Activated CD4-positive, CD25-positive, alpha-beta regulatory T cell treated with anti-CD3 and anti-CD28 coated beads, Interleukin-2, amount 50 U/mL, for 24 hours (primary cell): ENCODE data around the gene DIPK1C.

Experiments
- ATAC-seq, 2 donors: fragments of 150-1000 bp; cut with Tn5 transposase; one replicate each; pipeline ENCODE4 v1.10.0; 2021; ENCODE audit warnings: mild to moderate bottlenecking in 1 of 2, moderate library complexity in 1 of 2

DIPK1C gene

DNA sequence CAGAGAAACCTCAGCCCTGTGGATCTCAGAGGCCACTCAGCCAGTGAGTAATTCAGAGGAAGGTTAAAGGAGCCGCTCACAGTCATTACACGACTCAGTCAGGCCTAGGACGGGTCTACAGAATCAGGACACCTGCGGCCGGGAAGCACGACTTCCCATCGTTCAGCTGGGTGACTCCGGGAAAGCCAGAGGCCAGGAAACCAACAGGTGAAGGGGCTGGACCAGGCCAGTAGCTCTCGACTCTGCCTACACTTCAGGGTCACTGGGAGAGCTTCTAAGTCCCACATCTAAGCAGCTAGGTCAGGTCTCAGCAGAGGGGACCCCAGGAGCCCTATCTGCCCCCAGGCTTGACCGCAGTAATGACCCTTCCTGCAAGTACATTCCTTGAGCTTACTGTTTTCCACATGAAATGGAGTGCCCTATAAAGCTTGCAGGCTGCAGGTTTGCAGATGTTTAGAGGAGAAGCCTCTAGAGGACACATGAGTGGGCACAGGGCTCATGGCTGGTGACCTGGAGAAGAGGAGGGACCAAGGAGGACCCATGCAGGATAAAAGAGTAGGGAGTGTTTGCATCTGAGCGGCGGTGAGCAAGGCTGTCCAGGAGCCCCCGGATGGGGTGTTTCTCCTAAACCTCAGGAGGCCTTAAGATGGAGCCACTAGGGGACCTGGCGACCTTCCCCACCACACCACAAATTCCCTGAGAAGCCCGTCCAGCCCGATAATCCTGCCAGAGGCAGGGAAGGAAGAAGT, 9.5 kb downstream of the DIPK1C start:
- ATAC-seq = no peak

- ATAC-seq = no peak
These were observed 10.3 kb downstream of the DIPK1C start for GRCh38 chr18:74446631-74447403.

- ATAC-seq = no peak
These were observed 10.9 kb downstream of the DIPK1C start for GRCh38 chr18:74446178-74446577.

DNA sequence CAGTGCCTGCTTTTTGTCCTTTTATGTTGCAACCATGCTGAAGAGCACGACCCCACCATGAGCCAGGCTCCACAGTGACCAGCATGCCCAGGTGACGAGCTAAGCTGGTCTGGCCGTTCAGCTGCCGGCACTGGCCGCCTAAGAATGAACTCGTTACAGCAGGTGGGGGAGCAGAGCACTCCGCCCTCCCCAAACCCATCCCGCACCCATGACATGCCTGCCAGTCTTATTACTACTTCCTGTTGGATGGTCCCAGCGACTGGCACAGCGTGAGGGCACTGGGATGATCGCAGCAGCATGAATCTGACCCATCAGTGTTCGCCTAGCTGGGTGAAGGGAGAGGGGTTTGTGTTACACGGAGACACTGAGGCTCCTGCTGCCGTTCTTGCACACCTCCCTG, 11.5 kb downstream of the DIPK1C start:
- ATAC-seq = no peak

- no peak for ATAC-seq
These were observed 13.0 kb downstream of the DIPK1C start for GRCh38 chr18:74444104-74444503.

DNA sequence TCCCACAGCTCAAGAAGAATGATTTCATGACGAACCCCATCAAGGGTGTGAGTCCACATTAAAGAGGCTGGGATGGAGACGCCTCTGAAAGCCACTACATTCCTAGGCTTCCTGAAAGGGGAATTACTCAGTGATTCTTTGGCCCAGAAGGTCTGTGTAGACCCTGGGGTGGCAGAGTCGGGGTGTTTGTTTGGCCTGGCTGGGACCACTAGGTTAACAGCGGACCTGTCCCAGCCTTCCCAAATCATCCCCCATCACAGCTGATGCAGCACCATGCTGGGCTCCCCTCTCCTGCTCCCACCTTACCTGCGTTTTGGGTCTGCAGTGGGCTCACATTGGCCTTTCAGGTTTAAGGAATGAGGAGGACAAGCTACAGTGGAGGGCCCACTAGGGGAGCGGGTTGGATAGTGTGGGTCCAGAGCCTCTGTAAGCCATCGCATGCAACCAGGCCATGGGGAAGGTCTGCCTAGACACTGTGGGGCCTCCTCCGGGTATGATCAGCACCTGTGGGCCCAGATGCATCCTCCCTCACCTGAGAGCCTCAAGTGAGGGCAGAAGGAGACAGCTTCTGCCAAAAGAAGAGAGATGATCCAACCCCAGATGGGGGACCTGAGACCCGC, 16.2 kb downstream of the DIPK1C start:
- ATAC-seq = no peak

DNA sequence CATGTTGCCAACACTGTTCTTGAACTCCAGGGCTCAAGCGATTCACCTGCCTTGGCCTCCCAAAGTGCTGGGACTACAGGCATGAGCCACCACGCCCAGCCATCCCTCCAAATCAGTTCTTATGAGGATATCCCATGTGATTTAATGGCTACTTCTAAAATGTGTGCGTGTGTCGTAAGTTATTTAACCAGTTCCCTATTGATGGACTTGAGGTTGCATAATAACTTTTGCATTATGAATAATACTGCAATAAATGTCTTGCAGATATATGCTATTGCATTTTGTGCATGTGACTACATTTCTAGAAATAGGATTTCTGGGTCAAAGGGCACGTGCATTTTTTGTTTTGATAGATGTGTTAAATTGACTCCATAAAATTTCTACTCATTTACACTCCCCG, 19.0 kb downstream of the DIPK1C start:
- no peak for ATAC-seq

- no peak for ATAC-seq
These were observed 20.8 kb downstream of the DIPK1C start for GRCh38 chr18:74436158-74436769.

DNA sequence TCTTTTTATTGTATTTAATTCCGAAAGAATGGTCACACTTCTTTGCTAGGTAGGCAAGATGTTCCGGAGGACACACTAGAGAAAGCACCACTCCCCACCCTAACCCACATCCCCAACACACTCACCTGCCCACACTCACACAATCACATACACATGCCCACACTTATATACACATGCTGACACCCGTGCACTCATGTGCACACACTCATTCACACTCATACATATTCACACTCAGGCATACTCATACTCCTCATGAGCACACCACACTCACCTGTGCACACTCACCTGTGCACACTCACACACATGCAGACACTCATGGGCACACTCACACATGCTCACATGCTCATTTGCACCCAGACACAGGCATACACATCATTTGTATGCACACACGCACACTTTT, 21.4 kb downstream of the DIPK1C start:
- no peak for ATAC-seq

- no peak for ATAC-seq
These were observed 22.6 kb downstream of the DIPK1C start for GRCh38 chr18:74434466-74434865.

- ATAC-seq = no peak
These were observed 26.1 kb downstream of the DIPK1C start for GRCh38 chr18:74430806-74431571.

DNA sequence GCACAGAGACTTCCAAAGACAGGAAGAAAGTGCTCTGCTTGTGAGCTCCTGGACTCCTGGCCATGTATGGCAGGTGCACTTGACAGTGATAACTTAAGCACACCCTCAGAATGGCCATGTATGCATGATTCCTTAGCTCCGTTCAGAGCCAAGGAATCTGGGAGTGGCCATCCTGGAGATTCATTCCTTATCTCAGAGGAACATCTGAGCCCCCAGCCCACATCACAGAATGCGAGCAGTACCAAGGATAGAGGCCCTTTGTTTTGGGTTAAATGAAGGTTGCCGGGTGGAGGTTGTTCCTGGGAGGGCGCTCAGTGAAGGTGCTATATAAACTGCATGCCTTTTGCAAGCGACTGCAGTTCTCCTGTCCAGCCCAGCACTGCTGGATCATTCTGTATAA, 26.9 kb downstream of the DIPK1C start:
- ATAC-seq = no peak

DNA sequence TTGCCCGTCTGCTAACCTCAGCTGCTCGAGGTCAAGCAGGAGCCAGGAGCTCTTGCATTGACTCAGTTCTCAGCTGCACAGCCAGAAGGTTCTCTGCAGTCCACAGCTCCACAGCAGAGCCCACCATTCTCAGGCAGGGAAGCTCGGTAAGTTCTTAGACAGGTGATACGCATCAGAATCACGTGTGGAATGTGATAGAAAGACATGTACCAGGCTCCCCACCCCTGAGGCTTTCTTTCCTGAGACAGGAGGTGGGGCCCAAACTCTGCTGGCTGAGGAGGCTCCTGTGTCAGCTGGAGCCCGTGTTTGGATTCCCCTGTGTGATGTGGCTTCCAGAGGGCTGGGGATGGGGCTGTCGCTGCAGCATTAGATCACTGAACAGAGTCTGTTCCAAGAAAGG, 28.0 kb downstream of the DIPK1C start:
- no peak for ATAC-seq

DNA sequence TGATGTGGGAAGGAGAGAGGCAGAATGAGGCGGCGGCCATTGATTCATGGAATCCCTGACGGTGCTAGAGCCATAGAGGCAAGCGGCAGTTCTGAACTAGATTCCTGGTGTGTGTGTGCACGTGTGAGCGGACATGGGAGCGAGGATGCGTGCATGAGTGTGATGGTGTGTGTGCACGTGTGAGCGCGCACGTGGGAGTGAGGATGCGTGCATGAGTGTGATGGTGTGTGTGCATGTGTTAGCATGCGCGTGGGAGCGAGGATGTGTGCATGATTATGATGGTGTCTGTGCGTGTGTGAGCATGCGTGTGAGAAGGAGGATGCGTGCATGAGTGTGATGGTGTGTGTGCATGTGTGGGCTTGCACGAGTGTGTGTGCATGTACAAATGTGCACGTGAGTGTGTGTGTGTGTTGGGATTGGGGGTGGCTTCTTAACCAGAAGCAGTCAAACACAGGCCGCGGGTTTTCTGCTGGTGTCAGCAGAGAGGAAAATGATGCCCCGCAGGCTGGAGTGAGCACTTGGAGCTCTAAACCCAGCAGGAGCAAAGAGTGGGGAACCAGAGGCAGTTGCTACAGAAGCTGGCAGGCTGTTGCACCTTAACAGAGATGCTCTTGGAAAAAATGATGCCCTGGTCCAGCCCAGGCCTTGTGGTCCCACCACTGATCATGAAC, 29.5 kb downstream of the DIPK1C start:
- no peak for ATAC-seq

DNA sequence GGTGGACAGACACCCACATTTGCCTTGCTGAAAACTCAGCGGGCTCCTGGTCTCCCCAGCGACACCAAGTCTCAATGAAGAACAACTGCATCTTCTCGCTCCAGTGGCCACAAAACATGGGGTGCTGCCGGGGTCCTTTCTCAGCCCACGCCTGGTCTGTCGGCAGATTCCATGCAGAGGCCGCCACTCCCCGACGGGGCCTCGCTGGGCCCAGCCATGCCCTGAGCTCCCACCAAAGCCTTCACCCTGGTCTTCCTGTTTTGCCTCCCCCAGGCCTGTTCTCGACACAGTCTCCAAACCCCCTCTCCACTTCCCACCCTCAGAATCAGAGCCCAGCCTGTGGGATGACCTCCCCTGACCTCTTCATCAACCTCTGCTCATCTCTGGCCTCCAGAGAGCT, 31.2 kb downstream of the DIPK1C start:
- ATAC-seq = no peak

- ATAC-seq = no peak
These were observed 31.9 kb downstream of the DIPK1C start for GRCh38 chr18:74425161-74425560.

GRCh38 chr18:74422541-74422940, 34.6 kb downstream of the DIPK1C start:
- no peak for ATAC-seq

GRCh38 chr18:74420926-74421325, 36.2 kb downstream of the DIPK1C start:
- ATAC-seq = no peak

- no peak for ATAC-seq
These were observed 36.6 kb downstream of the DIPK1C start for GRCh38 chr18:74420481-74420880.

DNA sequence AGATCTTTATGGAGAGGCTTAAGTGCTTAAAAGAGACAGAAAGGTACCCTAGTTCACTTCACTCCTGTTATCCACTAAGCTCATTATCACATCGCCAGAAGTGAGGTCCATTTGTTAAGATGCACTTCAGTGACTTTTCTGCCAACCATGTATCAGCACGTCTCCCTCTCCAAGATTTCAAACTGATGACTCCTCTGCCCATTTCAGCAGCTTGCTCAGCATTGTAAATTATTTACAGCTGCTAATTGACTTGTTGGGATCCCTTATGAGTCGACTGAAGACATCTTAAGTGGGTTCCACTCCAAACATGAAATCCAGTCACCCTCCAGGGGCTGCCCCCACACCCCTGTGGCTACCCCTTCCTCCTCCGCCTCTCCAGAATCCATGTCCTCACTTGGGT, 37.3 kb downstream of the DIPK1C start:
- no peak for ATAC-seq

- no peak for ATAC-seq
These were observed 39.1 kb downstream of the DIPK1C start for GRCh38 chr18:74418023-74418422.

DNA sequence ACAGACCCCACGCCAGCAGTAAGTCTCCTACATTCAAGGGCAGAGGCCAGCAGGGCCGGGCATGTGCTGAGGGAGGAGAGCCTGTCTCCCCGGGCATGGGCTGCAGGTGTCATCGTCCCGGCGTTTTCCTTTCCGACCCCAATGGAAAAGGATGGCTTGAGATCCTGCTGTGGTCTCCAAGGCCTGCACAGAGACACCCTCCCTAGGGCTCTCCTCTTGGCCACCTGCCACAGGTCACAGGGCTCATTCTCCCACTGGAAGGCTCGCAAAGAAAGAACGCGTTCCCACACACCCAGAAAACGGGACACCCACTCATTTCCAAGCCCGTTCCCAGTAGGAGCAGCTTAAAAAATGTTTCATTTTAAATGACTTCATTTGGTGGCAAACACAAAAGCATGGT, 41.0 kb downstream of the DIPK1C start:
- no peak for ATAC-seq
